ENCODE data around the gene HIF1AN.

HIF1AN gene

DNA sequence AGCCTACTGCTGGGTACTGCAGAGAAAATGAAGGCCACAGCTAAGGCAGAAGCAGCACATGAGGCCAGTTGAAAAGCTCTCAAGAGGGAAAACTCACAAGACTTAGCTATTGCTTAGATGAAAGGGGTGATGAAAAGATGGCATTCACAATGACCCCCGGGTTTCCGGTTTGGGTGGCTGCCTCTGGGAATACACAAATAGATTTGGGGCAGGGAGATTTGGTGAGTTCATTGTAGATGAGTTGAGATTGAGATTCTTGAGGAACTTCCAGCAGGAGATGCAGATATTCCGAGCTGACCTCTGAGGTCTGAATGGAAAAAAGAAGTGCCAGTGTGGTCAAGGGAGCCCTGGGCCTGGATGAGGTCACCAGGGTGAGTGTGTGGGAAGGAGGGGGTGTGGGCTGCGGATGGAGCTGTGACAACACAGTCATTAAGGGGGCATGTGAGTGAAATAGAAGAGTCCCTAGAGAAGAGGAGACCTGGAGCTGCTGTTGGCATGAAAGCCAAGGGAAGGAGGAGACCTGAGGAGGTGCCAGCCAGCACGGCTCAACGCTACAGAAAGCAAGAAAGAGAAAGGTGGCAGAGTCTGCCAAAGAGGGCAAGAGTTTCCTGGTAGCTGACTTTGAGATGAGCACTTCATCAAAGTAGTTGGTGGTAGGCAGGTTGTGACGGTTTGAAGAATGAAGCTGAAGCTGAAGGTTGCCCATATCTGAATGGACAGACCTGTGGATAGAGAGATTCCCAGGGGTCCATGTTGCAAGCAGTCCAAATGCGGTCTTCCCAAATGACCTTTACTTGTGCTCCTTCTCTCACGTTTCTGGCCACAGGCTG lies 43.7 kb downstream of the HIF1AN start:
- no peaks in the 10 kb centered on the region for H3K36me3 ChIP-seq
- intact Hi-C loops (cut with DNase I; ENCODE audit: low total_unique reads) = no loop called here

GRCh38 chr10:100586959-100587358 lies 51.2 kb downstream of the HIF1AN start:
- Histone ChIP-seq H3K27me3 (no peaks in the 10 kb centered on the region), H3K27ac (no peak overlapping the region), H3K4me1 (no peaks in the 10 kb centered on the region), H3K36me3 (no peaks in the 10 kb centered on the region), H3K9me3 (peaks cover 4 to 8% (median 5%) of the 10 kb centered on the region in 3 donors), H3K4me3 (no peak overlapping the region)
- intact Hi-C loops (cut with DNase I; ENCODE audit: low total_unique reads) = no loop called here
- TF ChIP-seq CTCF (IDR thresholded peaks at IDR 0.05) = no peak
- DNase-seq = no peak

More for the DNA sequence above, 43.7 kb downstream of the HIF1AN start:
- H3K27me3 ChIP-seq = peaks cover 0 to 5% of the 10 kb centered on the region in 2 donors
- no peaks in the 10 kb centered on the region for H3K4me1 ChIP-seq
- TF ChIP-seq CTCF (IDR thresholded peaks at IDR 0.05) = no peak
- DNase-seq = no peak
- no peak overlapping the region for H3K4me3 ChIP-seq
- H3K9me3 ChIP-seq = no peaks in the 10 kb centered on the region
- H3K27ac ChIP-seq = no peak overlapping the region

DNA sequence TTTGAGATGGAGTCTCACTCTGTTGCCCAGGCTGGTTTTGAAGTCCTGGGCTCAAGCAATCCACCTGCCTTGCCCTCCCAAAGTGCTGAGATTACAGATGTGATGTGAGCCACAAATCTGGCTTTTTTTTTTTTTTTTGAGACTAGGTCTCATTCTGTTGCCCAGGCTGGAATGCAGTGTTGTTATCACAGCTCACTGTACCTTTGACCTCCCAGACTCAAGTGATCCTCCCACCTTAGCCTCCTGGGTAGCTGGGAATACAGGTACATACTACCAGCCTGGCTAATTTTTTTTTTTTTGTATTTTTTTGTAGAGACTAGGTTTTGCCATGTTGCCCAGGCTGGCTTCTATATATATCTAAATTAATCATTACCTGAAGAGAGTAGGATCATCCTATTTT lies 62.4 kb downstream of the HIF1AN start:
- Histone ChIP-seq H3K4me3 (no peak overlapping the region), H3K4me1 (no peaks in the 10 kb centered on the region), H3K36me3 (no peaks in the 10 kb centered on the region), H3K27ac (no peak overlapping the region), H3K27me3 (peaks cover 0 to 6% of the 10 kb centered on the region in 2 donors), H3K9me3 (peaks cover 0 to 5% (median 0%) of the 10 kb centered on the region in 3 donors)
- intact Hi-C loops (cut with DNase I; ENCODE audit: low total_unique reads) = no loop called here
- no peak for DNase-seq
- TF ChIP-seq CTCF (IDR thresholded peaks at IDR 0.05) = no peak

- H3K4me3 ChIP-seq = no peak overlapping the region
- H3K36me3 ChIP-seq = no peaks in the 10 kb centered on the region
- H3K4me1 ChIP-seq = no peaks in the 10 kb centered on the region
- intact Hi-C loops (cut with DNase I; ENCODE audit: low total_unique reads) = no loop called here
- no peak for DNase-seq
- TF ChIP-seq CTCF (IDR thresholded peaks at IDR 0.05) = no peak
- H3K27me3 ChIP-seq = peaks cover 0 to 10% of the 10 kb centered on the region in 2 donors
- H3K9me3 ChIP-seq = no peaks in the 10 kb centered on the region
- no peak overlapping the region for H3K27ac ChIP-seq
These were observed 64.5 kb downstream of the HIF1AN start for GRCh38 chr10:100600218-100600617.

GRCh38 chr10:100607439-100607838 lies 71.7 kb downstream of the HIF1AN start:
- no peaks in the 10 kb centered on the region for H3K4me1 ChIP-seq
- DNase-seq = no peak
- H3K36me3 ChIP-seq = no peaks in the 10 kb centered on the region
- peaks cover 0 to 6% of the 10 kb centered on the region in 2 donors for H3K27me3 ChIP-seq
- no peak overlapping the region for H3K4me3 ChIP-seq
- TF ChIP-seq CTCF (IDR thresholded peaks at IDR 0.05) = no peak
- H3K9me3 ChIP-seq = peaks cover 0 to 6% (median 0%) of the 10 kb centered on the region in 3 donors
- no peak overlapping the region for H3K27ac ChIP-seq
- intact Hi-C loops (cut with DNase I; ENCODE audit: low total_unique reads) = no loop called here

Measured in tibial artery (tissue), 4 donors.